GM18507 (cell line): ENCODE data around the gene SERPINE2.

ENCODE experiments used
- DNase-seq: peaks from one replicate; pipeline ENCODE4 v3.0.0; 2011; ENCODE audit warnings: low read depth; ENCODE audit not compliant: insufficient read length; ENCODE audit errors: extremely low spot score
- FAIRE-seq: peaks from 2 replicates; lab custom pipeline; 2011; peaks lifted over from hg19 to GRCh38; lab: Jason Lieb, UNC

Gene SERPINE2

GRCh38 chr2:223929571-223930102 lies 109.4 kb downstream of the SERPINE2 start:
- DNase-seq, result no peak

GRCh38 chr2:223928113-223929006 lies 110.7 kb downstream of the SERPINE2 start:
- FAIRE-seq, result no peak

More at GRCh38 chr2:223929571-223930102, 109.4 kb downstream of the SERPINE2 start:
- no peak for FAIRE-seq

GRCh38 chr2:223925106-223925505 lies 114.0 kb downstream of the SERPINE2 start:
- DNase-seq, result no peak
- FAIRE-seq, result no peak

More at GRCh38 chr2:223928113-223929006, 110.7 kb downstream of the SERPINE2 start:
- no peak for DNase-seq
